ENCODE results near the gene BICD1. TPM values are rescaled to one million over a fixed set of nuclear protein-coding genes. Genes with fewer than 3 reads are reported as not detected.

BICD1 gene
- total and polyA plus RNA-seq, 12 donors: 2.5 to 14.7 (median 9.2) TPM

DNA sequence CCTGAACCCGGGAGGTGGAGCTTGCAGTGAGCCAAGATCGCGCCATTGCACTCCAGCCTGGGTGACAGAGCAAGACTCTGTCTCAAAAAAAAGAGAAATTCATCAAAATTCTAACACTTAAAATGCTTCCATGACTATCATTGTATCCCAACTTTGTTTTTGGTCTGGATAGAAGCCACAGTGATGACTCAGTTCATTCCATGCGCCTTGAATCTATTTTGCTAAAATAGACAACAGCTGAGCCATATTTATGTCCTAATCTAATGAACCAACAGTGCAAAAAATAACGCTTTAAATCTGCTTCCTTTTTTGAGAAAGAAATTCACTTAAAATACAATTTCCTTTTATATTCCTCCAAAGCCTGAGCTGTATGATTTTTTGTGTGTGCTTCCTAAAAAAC, 23.2 kb upstream of the BICD1 start:
- intact Hi-C loops (cut with DNase I): loop anchor here in 1 of 10 donors (5.0 kb wide), 1 partner anchor 616 kb away; no protein-coding TSS in a partner anchor
- WGBS, 2 donors: 71 to 78% methylated on average over 5 of the region's 5 CpGs
- ATAC-seq: peak in 1 of 8 donors; percentile 30
- Histone ChIP-seq H3K27ac (no peak overlapping the region), H3K4me1 (no peaks in the 10 kb centered on the region), H3K36me3 (no peaks in the 10 kb centered on the region), H3K27me3 (no peaks in the 10 kb centered on the region), H3K9me3 (no peaks in the 10 kb centered on the region), H3K4me3 (no peak overlapping the region)
- no peak for DNase-seq
- TF ChIP-seq, protein P1, sequence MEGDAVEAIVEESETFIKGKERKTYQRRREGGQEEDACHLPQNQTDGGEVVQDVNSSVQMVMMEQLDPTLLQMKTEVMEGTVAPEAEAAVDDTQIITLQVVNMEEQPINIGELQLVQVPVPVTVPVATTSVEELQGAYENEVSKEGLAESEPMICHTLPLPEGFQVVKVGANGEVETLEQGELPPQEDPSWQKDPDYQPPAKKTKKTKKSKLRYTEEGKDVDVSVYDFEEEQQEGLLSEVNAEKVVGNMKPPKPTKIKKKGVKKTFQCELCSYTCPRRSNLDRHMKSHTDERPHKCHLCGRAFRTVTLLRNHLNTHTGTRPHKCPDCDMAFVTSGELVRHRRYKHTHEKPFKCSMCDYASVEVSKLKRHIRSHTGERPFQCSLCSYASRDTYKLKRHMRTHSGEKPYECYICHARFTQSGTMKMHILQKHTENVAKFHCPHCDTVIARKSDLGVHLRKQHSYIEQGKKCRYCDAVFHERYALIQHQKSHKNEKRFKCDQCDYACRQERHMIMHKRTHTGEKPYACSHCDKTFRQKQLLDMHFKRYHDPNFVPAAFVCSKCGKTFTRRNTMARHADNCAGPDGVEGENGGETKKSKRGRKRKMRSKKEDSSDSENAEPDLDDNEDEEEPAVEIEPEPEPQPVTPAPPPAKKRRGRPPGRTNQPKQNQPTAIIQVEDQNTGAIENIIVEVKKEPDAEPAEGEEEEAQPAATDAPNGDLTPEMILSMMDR (IDR thresholded peaks at IDR 0.05): no peak

DNA sequence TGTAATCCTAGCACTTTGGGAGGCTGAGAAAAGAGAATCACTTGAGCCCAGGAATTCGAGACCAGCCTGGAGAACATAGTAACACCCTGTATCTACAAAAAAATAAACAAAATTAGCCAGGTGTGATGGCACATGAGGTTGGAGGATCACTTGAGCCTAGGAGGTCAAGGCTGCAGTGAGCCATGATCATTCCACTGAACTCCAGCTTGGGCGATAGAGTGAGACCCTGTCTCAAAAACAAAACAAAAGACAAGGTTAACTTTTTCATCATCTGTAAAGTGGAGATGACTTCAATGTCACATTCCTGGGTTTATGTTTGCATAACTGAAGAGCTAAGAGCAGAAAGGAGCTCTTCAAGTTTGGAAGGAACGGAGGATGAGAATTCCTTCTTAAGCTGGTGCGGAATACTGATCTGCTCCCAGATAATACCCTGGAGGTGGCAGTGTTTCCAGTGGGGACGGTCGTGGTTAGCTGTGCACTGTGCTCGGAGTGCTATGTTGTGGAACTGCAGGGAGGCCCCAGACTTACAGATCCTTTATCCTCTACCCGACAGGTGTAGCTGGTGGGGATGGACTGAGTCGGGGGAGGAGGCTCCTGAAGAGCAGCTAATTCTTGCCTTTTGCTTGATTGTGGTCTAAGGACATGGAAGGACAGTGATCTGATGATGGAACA, 22.5 kb upstream of the BICD1 start:
- no peaks in the 10 kb centered on the region for H3K9me3 ChIP-seq
- no peaks in the 10 kb centered on the region for H3K36me3 ChIP-seq
- H3K4me3 ChIP-seq: no peak overlapping the region
- no peak for DNase-seq
- intact Hi-C loops (cut with DNase I): loop anchor here in 1 of 10 donors (5.0 kb wide), 1 partner anchor 617 kb away; no protein-coding TSS in a partner anchor
- 86 to 88% methylated on average over 9 of the region's 9 CpGs for WGBS, 2 donors
- H3K27ac ChIP-seq: no peak overlapping the region
- ATAC-seq: no peak
- H3K27me3 ChIP-seq: no peaks in the 10 kb centered on the region
- TF ChIP-seq, protein P1 (IDR thresholded peaks at IDR 0.05): no peak
- H3K4me1 ChIP-seq: no peaks in the 10 kb centered on the region

DNA sequence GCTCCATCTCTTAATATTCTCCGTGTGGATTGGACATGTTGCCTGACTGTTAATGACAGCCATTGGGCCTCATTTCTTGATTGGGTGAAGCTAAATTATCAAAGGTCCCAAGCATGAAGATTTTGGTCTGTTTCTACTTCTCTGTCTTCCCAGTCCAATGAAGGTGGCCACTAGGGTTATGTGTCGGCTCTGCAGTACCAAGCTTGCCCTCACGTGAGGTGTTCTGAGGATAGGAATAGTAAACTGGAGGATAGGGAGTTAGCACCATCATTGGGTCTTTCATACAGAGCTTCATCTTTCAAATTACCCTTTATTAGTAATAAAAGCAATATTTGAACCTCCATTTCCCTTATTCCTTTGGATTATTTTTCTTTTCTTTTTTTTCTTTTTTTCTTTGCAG, 21.9 kb upstream of the BICD1 start:
- intact Hi-C loops (cut with DNase I): loop anchor here in 1 of 10 donors (5.0 kb wide), 1 partner anchor 617 kb away; no protein-coding TSS in a partner anchor
- WGBS, 2 donors: 88 to 92% methylated on average over 3 of the region's 3 CpGs

DNA sequence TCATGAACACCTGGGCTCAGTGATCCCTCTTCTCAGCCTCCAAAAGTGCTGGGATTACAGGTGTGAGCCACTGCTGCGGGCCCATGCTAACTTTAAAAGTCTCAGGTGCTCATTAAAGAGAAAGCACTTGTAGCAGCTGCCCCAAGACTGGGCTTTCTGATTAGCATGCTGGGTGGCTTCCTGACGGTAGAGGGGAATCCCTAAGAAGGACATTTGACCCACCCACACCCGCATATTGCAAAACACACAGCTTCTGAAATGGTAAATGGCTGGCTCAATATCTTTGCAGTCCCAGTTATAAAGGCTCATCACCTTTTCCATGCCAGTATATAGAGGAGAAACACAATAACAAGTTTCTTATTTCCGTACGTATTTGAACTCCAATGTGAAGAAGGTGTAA, 19.3 kb upstream of the BICD1 start:
- DNase-seq (no peak), ATAC-seq (no peak)
- H3K9me3 ChIP-seq: no peaks in the 10 kb centered on the region
- H3K36me3 ChIP-seq: no peaks in the 10 kb centered on the region
- 81 to 95% methylated on average over 5 of the region's 5 CpGs for WGBS, 2 donors
- no peak overlapping the region for H3K27ac ChIP-seq
- intact Hi-C loops (cut with DNase I): no loop called here
- TF ChIP-seq, protein P1 (IDR thresholded peaks at IDR 0.05): no peak
- no peaks in the 10 kb centered on the region for H3K4me1 ChIP-seq
- H3K27me3 ChIP-seq: no peaks in the 10 kb centered on the region
- no peak overlapping the region for H3K4me3 ChIP-seq

More for the DNA sequence above, 21.9 kb upstream of the BICD1 start:
- H3K27ac ChIP-seq: no peak overlapping the region
- ATAC-seq: no peak
- H3K36me3 ChIP-seq: no peaks in the 10 kb centered on the region
- TF ChIP-seq, protein P1 (IDR thresholded peaks at IDR 0.05): no peak
- H3K27me3 ChIP-seq: no peaks in the 10 kb centered on the region
- no peak for DNase-seq
- H3K4me1 ChIP-seq: no peaks in the 10 kb centered on the region
- H3K4me3 ChIP-seq: no peak overlapping the region
- no peaks in the 10 kb centered on the region for H3K9me3 ChIP-seq
